Right atrium auricular region (tissue), 2 donors: Measurements from ENCODE around the gene AHI1. TPM values are rescaled to one million over a fixed set of nuclear protein-coding genes. Genes with fewer than 3 reads are reported as not detected.
"Not testable (repeated sequence)": the region's sequence is repeated elsewhere in the genome, so short reads cannot be mapped to it uniquely, and the experiment has no call there.

Experiments
- DNase-seq: peaks from one replicate; pipeline ENCODE4 v3.0.0-alpha.2; 2019; ENCODE audit warnings: low spot score
- H3K27ac ChIP-seq, 2 donors: fragments of 200-600 bp; sonication (generic); 1 replicate in 1 of 2; 2 replicates in 1 of 2; pipeline ENCODE4 v1.5.1; 2016 to 2019
- H3K27me3 ChIP-seq, 2 donors: fragments of 200-600 bp; sonication (generic); one replicate each; pipeline versions ENCODE4 v1.5.1 to v1.6.0; 2017 to 2019
- H3K36me3 ChIP-seq: fragments of 200-600 bp; sonication (generic); one replicate; pipeline ENCODE4 v1.5.1; 2016
- H3K4me1 ChIP-seq, 2 donors: fragments of 200-600 bp; sonication (generic); one replicate each; pipeline versions ENCODE4 v1.5.1 to v1.6.0; 2017 to 2019
- H3K4me3 ChIP-seq, 2 donors: fragments of 200-600 bp; sonication (generic); 1 replicate in 1 of 2; 2 replicates in 1 of 2; pipeline ENCODE4 v1.5.1; 2017 to 2019; ENCODE audit warnings: mild to moderate bottlenecking in 1 of 2, moderate library complexity in 1 of 2
- H3K9me3 ChIP-seq, 2 donors: fragments of 200-600 bp; sonication (generic); one replicate each; pipeline ENCODE4 v1.5.1; 2019
- CTCF ChIP-seq, 2 donors: fragments of 200-600 bp; sonication (generic); IDR thresholded peaks; one replicate each; pipeline ENCODE4 v1.5.1; 2019; ENCODE audit warnings: antibody characterized with exemption in 2 of 2
- total RNA-seq, 2 donors: library from RNA; depleted of rRNA; stranded (reverse); fragments of >200 nt; gene quantifications; one replicate each; pipeline ENCODE4 v1.1.0, GENCODE V29; 2016

The AHI1 gene
- total RNA-seq, 2 donors from 2014 or later = 8.5 to 10.2 TPM

- Histone ChIP-seq H3K27me3 (no peaks in the 10 kb centered on the region), H3K4me1 (no peaks in the 10 kb centered on the region), H3K9me3 (no peaks in the 10 kb centered on the region), H3K4me3 (no peak overlapping the region), H3K27ac (no peak overlapping the region), H3K36me3 (peaks cover 3% of the 10 kb centered on the region)
- no peak for TF ChIP-seq CTCF (IDR thresholded peaks at IDR 0.05)
- DNase-seq = no peak
Measured at GRCh38 chr6:135346747-135347146, 150.8 kb downstream of the AHI1 start.

- Histone ChIP-seq H3K4me1 (no peaks in the 10 kb centered on the region), H3K36me3 (peaks cover 3% of the 10 kb centered on the region), H3K4me3 (no peak overlapping the region), H3K27ac (no peak overlapping the region), H3K27me3 (no peaks in the 10 kb centered on the region), H3K9me3 (no peaks in the 10 kb centered on the region)
- TF ChIP-seq CTCF (IDR thresholded peaks at IDR 0.05) = no peak
- no peak for DNase-seq
Measured at GRCh38 chr6:135344526-135344925, 153.0 kb downstream of the AHI1 start.

DNA sequence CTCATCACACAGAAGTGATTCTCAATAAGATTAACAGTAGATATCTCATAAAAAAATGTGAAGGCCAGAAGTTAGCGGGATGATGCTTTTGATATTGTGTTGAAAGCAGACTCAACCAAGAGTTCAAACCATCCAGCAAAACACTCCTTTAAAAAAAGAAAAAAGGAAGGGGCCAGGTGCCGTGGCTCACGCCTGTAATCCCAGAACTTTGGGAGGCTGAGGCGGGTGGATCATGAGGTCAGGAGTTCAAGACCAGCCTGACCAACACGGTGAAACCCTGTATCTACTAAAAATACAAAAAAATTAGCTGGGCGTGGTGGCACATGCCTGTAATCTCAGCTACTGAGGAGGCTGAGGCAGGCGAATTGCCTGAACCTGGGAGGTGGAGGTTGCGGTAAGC is 157.6 kb downstream of the AHI1 start:
- not testable (repeated sequence) for H3K4me1 ChIP-seq, H3K4me3 ChIP-seq, H3K36me3 ChIP-seq, H3K27ac ChIP-seq, H3K9me3 ChIP-seq, DNase-seq, H3K27me3 ChIP-seq

DNA sequence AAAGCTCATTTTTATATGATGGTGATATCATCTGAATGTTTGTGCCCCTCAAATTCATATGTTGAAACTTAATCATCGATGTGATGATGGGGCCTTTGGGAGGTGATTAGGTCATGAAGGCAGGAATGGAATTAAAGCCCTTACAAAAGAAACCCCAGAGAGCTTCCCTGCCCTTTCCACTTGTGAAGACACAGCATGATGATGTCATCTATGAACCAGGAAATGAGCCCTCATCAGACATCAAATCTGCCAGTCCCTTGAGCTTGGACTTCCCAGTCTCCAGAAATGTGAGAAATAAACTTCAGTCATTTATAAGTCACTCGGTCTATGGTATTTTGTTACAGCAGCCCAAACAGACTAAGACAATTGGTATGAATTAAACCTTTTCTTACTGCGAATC is 163.4 kb downstream of the AHI1 start:
- no peak overlapping the region for H3K4me3 ChIP-seq
- DNase-seq = no peak
- H3K4me1 ChIP-seq = no peaks in the 10 kb centered on the region
- no peak overlapping the region for H3K27ac ChIP-seq
- no peaks in the 10 kb centered on the region for H3K27me3 ChIP-seq
- TF ChIP-seq CTCF (IDR thresholded peaks at IDR 0.05) = no peak
- no peaks in the 10 kb centered on the region for H3K36me3 ChIP-seq
- no peaks in the 10 kb centered on the region for H3K9me3 ChIP-seq

GRCh38 chr6:135331002-135331401 is 166.5 kb downstream of the AHI1 start:
- Histone ChIP-seq H3K9me3 (no peaks in the 10 kb centered on the region), H3K4me1 (no peaks in the 10 kb centered on the region), H3K36me3 (no peaks in the 10 kb centered on the region), H3K4me3 (no peak overlapping the region), H3K27me3 (no peaks in the 10 kb centered on the region), H3K27ac (no peak overlapping the region)
- TF ChIP-seq CTCF (IDR thresholded peaks at IDR 0.05) = no peak
- DNase-seq = no peak

DNA sequence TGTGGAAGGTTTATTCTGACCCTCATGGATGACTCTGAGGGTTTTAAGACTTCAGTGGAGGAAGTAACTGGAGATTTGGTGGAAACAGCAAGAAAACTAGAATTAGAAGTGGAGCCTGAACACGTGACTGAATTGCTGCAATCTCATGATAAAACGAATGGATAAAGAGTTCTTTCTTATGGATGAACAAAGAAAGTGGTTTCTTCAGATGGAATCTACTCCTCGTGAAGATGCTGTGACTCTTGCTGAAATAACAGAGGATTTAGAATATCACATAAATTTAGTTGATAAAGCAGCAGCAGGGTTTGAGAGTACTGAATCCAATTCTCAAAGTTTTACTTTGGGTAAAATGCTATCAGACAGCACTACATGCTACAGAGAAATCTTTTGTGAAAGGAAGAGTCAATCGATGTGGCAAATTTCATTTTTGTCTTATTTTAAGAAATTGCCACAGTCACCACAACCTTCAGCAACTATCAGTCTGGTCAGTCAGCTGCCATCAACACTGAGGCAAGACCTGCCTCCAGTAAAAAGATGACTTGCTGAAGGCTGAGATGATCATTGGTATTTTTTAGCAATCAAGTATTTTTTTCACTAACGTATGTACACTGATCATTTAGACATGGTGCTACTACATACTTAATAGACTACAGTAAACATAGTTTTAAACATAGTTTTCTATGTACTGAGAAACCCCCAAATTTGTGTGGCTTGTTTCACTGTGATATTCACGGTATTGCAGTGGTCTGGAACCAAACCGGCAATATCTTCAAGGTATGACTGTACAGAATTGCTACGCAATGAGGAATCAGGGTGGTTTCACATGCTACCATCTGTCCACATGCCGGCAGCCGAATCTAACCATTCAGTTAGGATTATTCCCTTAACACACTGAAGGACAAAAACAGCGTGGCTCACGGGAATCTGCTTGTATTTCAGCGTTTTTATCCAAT is 167.4 kb downstream of the AHI1 start:
- Histone ChIP-seq H3K4me1 (no peaks in the 10 kb centered on the region), H3K4me3 (no peak overlapping the region), H3K9me3 (no peaks in the 10 kb centered on the region), H3K36me3 (no peaks in the 10 kb centered on the region), H3K27ac (no peak overlapping the region), H3K27me3 (no peaks in the 10 kb centered on the region)
- no peak for TF ChIP-seq CTCF (IDR thresholded peaks at IDR 0.05)
- no peak for DNase-seq
